ENCODE measurements around the gene PEPD.
"Not testable (repeated sequence)": the region's sequence is repeated elsewhere in the genome, so short reads cannot be mapped to it uniquely, and the experiment has no call there.

Gene PEPD

GRCh38 chr19:33501693-33502356, 19.8 kb downstream of the PEPD start:
- CTCF ChIA-PET, result no interaction called here
- no peaks in the 10 kb centered on the region for H3K27me3 Mint-ChIP-seq
- no peak for DNase-seq

DNA sequence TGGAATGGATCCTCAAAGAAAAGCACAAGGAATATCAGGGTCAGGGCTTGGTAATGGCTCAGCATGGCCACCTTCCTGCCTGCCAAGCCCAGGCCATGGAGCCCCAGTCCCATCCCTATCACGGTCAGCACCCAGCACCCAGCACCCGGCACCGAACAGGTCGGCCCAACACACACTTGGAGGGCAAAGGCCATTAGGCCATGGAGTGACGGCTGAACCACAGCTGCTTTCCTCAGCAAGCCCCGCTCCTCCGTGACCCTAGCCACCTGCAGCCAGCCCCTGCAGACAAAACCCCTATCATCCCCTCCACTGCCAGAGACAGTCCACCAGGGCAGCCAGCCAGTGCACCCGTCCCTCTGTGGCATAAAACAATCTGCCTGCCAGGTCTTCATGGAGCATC, 20.6 kb downstream of the PEPD start:
- peaks cover 8% of the 10 kb centered on the region for H3K4me1 Mint-ChIP-seq
- H3K36me3 Mint-ChIP-seq, result no peaks in the 10 kb centered on the region
- H3K27me3 Mint-ChIP-seq, result no peaks in the 10 kb centered on the region
- H3K4me3 Mint-ChIP-seq, result no peak overlapping the region
- CTCF ChIA-PET, result no interaction called here
- H3K9me3 Mint-ChIP-seq, result no peaks in the 10 kb centered on the region
- no peak overlapping the region for H3K27ac Mint-ChIP-seq
- no peak for DNase-seq

More at GRCh38 chr19:33501693-33502356, 19.8 kb downstream of the PEPD start:
- Mint-ChIP-seq H3K36me3 (no peaks in the 10 kb centered on the region), H3K4me1 (peaks cover 8% of the 10 kb centered on the region), H3K9me3 (no peaks in the 10 kb centered on the region), H3K27ac (no peak overlapping the region), H3K4me3 (no peak overlapping the region)

- no peaks in the 10 kb centered on the region for H3K27me3 Mint-ChIP-seq
- no peaks in the 10 kb centered on the region for H3K9me3 Mint-ChIP-seq
- peaks cover 8% of the 10 kb centered on the region for H3K4me1 Mint-ChIP-seq
- CTCF ChIA-PET, result no interaction called here
- H3K4me3 Mint-ChIP-seq, result no peak overlapping the region
- DNase-seq, result no peak
- H3K36me3 Mint-ChIP-seq, result no peaks in the 10 kb centered on the region
- no peak overlapping the region for H3K27ac Mint-ChIP-seq
Observed at GRCh38 chr19:33500586-33500985, 21.0 kb downstream of the PEPD start.

DNA sequence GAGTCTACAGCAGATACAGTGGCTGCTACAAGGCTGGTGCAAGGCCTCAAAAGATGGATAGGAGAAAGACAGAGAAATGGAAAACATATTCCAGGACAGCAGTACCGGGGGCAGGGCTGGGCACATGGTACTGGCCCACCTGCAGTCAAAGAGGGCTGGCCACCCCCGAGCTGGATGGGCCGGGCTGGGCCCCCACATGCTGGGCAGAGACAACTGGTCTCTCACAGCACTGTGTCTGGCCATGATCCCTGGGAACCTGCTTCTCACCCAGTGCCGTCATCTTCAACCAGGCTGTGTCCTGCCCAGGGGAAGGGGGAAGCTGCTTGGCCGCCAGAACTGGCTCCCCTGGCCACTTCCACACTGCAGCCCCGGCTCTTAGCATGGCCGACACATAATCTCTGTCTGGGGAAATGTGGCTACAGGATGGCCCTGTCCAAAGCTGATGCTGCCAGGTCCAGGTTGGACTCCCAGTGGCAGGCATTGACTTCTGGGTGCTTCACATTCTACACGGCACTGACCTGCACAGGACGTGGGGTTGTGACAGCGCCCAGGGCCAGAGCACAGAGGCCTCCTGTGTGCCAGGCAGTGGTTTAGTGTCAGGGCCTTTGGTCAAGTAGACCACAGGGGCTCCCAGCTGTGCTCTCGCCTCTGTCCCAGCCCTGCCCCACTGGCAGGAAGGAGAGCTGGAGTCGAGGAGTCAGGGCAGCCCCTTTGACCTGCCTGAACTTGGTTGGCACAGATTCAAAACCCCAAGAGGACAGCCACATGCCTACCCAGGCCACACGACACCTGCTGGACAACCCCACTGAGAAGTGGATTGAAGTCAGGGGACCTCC, 21.7 kb downstream of the PEPD start:
- no peak for DNase-seq
- no peaks in the 10 kb centered on the region for H3K27me3 Mint-ChIP-seq
- H3K9me3 Mint-ChIP-seq, result no peaks in the 10 kb centered on the region
- H3K4me1 Mint-ChIP-seq, result peaks cover 8% of the 10 kb centered on the region
- CTCF ChIA-PET, result no interaction called here
- H3K4me3 Mint-ChIP-seq, result no peak overlapping the region
- H3K27ac Mint-ChIP-seq, result no peak overlapping the region
- no peaks in the 10 kb centered on the region for H3K36me3 Mint-ChIP-seq

GRCh38 chr19:33499248-33499647, 22.3 kb downstream of the PEPD start:
- Mint-ChIP-seq H3K4me3 (no peak overlapping the region), H3K27me3 (no peaks in the 10 kb centered on the region), H3K36me3 (no peaks in the 10 kb centered on the region), H3K4me1 (peaks cover 8% of the 10 kb centered on the region), H3K27ac (no peak overlapping the region), H3K9me3 (no peaks in the 10 kb centered on the region)
- CTCF ChIA-PET, result no interaction called here
- DNase-seq, result no peak

GRCh38 chr19:33498391-33499000, 23.1 kb downstream of the PEPD start:
- no peak overlapping the region for H3K4me3 Mint-ChIP-seq
- peaks cover 8% of the 10 kb centered on the region for H3K4me1 Mint-ChIP-seq
- H3K36me3 Mint-ChIP-seq, result no peaks in the 10 kb centered on the region
- CTCF ChIA-PET, result no interaction called here
- H3K27ac Mint-ChIP-seq, result no peak overlapping the region
- DNase-seq, result no peak
- no peaks in the 10 kb centered on the region for H3K27me3 Mint-ChIP-seq
- no peaks in the 10 kb centered on the region for H3K9me3 Mint-ChIP-seq

- no peaks in the 10 kb centered on the region for H3K9me3 Mint-ChIP-seq
- CTCF ChIA-PET, result no interaction called here
- no peaks in the 10 kb centered on the region for H3K27me3 Mint-ChIP-seq
- H3K36me3 Mint-ChIP-seq, result no peaks in the 10 kb centered on the region
- H3K4me1 Mint-ChIP-seq, result peaks cover 2% of the 10 kb centered on the region
- H3K4me3 Mint-ChIP-seq, result no peak overlapping the region
- no peak overlapping the region for H3K27ac Mint-ChIP-seq
- no peak for DNase-seq
Observed at GRCh38 chr19:33497778-33498175, 23.8 kb downstream of the PEPD start.

- H3K9me3 Mint-ChIP-seq, result no peaks in the 10 kb centered on the region
- H3K4me3 Mint-ChIP-seq, result no peak overlapping the region
- no peaks in the 10 kb centered on the region for H3K36me3 Mint-ChIP-seq
- no peaks in the 10 kb centered on the region for H3K4me1 Mint-ChIP-seq
- CTCF ChIA-PET, result no interaction called here
- no peak overlapping the region for H3K27ac Mint-ChIP-seq
- H3K27me3 Mint-ChIP-seq, result no peaks in the 10 kb centered on the region
- no peak for DNase-seq
Observed at GRCh38 chr19:33497131-33497777, 24.3 kb downstream of the PEPD start.

GRCh38 chr19:33496038-33496895, 25.3 kb downstream of the PEPD start:
- no peak overlapping the region for H3K27ac Mint-ChIP-seq
- CTCF ChIA-PET, result no interaction called here
- no peaks in the 10 kb centered on the region for H3K4me1 Mint-ChIP-seq
- no peaks in the 10 kb centered on the region for H3K36me3 Mint-ChIP-seq
- DNase-seq, result no peak
- H3K9me3 Mint-ChIP-seq, result no peaks in the 10 kb centered on the region
- H3K27me3 Mint-ChIP-seq, result no peaks in the 10 kb centered on the region
- H3K4me3 Mint-ChIP-seq, result no peak overlapping the region

GRCh38 chr19:33493401-33494275, 28.0 kb downstream of the PEPD start:
- no peak for DNase-seq
- CTCF ChIA-PET, result no interaction called here
- Mint-ChIP-seq H3K9me3 (no peaks in the 10 kb centered on the region), H3K4me1 (no peaks in the 10 kb centered on the region), H3K4me3 (no peak overlapping the region), H3K27ac (no peak overlapping the region), H3K27me3 (no peaks in the 10 kb centered on the region), H3K36me3 (no peaks in the 10 kb centered on the region)

DNA sequence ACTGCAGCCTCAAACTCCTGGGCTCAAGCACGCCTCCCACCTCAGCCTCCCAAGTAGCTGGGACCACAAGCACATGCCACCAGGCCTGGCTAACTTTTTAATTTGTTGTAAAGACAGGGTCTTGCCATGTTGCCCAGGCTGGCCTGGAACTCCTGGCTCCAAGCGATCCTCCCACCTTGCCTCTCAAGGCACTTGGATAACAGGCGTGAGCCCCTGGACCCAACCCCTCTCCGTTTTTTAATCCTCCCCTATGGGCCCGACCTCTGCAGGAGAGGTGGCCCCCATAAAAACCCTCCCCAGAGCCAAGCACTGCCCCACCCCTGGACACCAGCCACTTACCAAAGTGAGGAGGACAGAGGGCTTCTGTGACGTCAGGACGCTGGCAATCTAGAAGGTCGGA, 28.6 kb downstream of the PEPD start:
- H3K4me1 Mint-ChIP-seq, result no peaks in the 10 kb centered on the region
- H3K27me3 Mint-ChIP-seq, result no peaks in the 10 kb centered on the region
- no peaks in the 10 kb centered on the region for H3K36me3 Mint-ChIP-seq
- no peak overlapping the region for H3K27ac Mint-ChIP-seq
- no peak for DNase-seq
- CTCF ChIA-PET, result no interaction called here
- no peak overlapping the region for H3K4me3 Mint-ChIP-seq
- no peaks in the 10 kb centered on the region for H3K9me3 Mint-ChIP-seq

DNA sequence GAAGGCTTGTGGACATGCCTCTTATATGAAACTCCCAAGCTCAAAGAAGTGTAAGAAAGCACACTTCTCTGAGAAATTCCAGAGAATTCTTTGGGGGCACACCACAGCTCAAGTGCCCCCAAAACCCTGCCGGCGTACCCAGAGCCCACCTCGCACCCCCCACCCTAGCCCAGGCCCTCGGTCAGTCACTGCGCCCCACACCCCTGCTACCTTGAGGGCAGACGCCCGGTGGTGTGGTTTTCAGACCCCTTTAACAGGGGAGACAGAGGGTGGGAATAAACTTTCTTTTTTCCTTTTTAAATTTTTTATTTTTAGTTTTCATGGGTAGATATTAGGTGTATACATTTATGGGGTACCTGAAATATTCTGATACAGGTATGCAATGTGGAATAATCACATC, 29.5 kb downstream of the PEPD start:
- CTCF ChIA-PET, result interaction anchor here (0.7 kb wide), 1 partner anchor 1215 kb away, joined by 3 read pairs; no protein-coding TSS in a partner anchor
- Mint-ChIP-seq H3K9me3 (no peaks in the 10 kb centered on the region), H3K27ac (no peak overlapping the region), H3K4me1 (no peaks in the 10 kb centered on the region), H3K4me3 (no peak overlapping the region), H3K27me3 (no peaks in the 10 kb centered on the region), H3K36me3 (no peaks in the 10 kb centered on the region)
- no peak for DNase-seq

DNA sequence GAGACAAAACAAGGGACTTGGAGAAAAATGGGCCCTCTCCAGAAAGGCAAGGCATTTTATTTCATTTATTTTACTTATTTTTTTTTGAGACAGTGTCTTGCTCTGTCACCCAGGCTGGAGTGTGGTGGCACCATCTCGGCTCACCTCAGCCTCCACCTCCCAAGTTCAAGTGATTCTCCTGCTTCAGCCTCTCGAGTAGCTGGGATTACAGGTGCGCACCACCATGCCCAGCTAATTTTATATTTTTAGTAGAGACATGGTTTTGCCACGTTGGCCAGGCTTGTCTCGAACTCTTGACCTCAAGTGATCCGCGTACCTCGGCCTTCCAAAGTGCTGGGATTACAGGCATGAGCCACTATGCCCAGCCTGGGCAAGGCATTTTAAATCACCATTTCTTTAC, 31.0 kb downstream of the PEPD start:
- not testable (repeated sequence) for H3K36me3 Mint-ChIP-seq, H3K27me3 Mint-ChIP-seq, H3K4me1 Mint-ChIP-seq, H3K27ac Mint-ChIP-seq, DNase-seq, H3K4me3 Mint-ChIP-seq, H3K9me3 Mint-ChIP-seq
- CTCF ChIA-PET, result interaction anchor here (0.6 kb wide), 1 partner anchor 235 kb away, joined by 3 read pairs; no protein-coding TSS in a partner anchor

Data from activated naive CD4-positive, alpha-beta T cell treated with anti-CD3 and anti-CD28 coated beads, Interleukin-2, amount 10 ng/mL, durations not matched to agents 7 days and 5 days (primary cell).